ENCODE measurements around the gene PCDHB15. TPM values are rescaled to one million over a fixed set of nuclear protein-coding genes. Genes with fewer than 3 reads are reported as not detected.
"Not testable (repeated sequence)": the region's sequence is repeated elsewhere in the genome, so short reads cannot be mapped to it uniquely, and the experiment has no call there.

PCDHB15 gene
- 0.77 TPM for polyA plus RNA-seq (2013, experiment 1 of 2)
- 0.66 TPM for polyA plus RNA-seq (2013, experiment 2 of 2)

DNA sequence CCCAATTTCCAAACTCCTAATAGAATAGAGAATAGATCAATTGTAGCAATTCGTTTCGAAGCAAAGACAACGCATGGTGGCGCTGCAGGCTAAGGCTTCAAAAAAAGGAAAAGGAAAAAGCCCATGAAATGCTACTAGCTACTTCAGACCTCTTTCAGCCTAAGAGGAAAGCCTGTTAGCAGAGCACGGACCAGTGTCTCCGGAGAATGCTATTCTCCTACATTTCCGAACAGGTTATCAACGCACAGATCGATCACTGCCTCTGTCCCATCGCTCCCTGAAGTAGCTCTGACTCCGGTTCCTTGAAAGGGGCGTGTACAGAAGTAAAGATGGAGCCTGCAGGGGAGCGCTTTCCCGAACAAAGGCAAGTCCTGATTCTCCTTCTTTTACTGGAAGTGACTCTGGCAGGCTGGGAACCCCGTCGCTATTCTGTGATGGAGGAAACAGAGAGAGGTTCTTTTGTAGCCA, at the start of gene PCDHB15:
PCDHB15 (plus strand) TSS at position 146 of the 468 bp plus-strand sequence; CDS start at position 330, 184 bp downstream.
- H3K27ac ChIP-seq (ENCODE audit: low read depth, low read length, severe bottlenecking) = no peak within 1 kb of the TSS
- H3K4me3 ChIP-seq (ENCODE audit: extremely low read depth, insufficient read depth, low read length, poor library complexity, severe bottlenecking) = no peak within 1 kb of the TSS
- H3K9me3 ChIP-seq (ENCODE audit: control insufficient read depth, low read length) = peaks cover 41% of the 10 kb centered on the region
- H3K4me1 ChIP-seq (ENCODE audit: control insufficient read depth, insufficient read depth, low read length, poor library complexity, severe bottlenecking) = no peaks in the 10 kb centered on the region
- WGBS, 2 experiments (ENCODE audit: insufficient coverage in 2 of 2) = 78 to 86% methylated on average over 14 of the region's 16 CpGs
- H3K36me3 ChIP-seq (ENCODE audit: control insufficient read depth, insufficient read depth, low read length) = no peaks in the 10 kb centered on the region

DNA sequence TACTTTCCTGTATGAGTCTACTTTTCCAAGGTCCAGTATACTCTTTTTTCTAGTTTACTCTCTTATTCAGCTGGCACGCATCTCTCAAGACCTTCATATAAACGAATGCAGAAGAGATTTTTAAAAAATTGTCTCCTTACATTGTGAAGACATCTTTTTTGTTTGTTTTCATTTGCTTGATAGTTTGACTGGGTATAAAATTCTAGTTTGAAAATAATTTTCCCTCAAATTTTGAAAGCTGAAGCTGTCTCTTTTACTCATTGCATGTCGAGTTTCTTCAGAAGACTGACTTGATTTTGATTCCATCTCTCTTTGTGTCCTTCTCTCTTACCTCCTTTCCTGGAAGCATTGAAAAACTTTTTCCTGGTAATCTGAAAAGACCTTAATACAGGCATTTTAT, 48.8 kb upstream of the PCDHB15 start:
- H3K4me3 ChIP-seq (ENCODE audit: extremely low read depth, insufficient read depth, low read length, poor library complexity, severe bottlenecking) = no peak overlapping the region
- H3K27ac ChIP-seq (ENCODE audit: low read depth, low read length, severe bottlenecking) = no peak overlapping the region
- H3K4me1 ChIP-seq (ENCODE audit: control insufficient read depth, insufficient read depth, low read length, poor library complexity, severe bottlenecking) = no peaks in the 10 kb centered on the region
- peaks cover 8% of the 10 kb centered on the region for H3K9me3 ChIP-seq (ENCODE audit: control insufficient read depth, low read length)
- 78 to 80% methylated on average over 1 of the region's 3 CpGs for WGBS, 2 experiments (ENCODE audit: insufficient coverage in 2 of 2)
- no peaks in the 10 kb centered on the region for H3K36me3 ChIP-seq (ENCODE audit: control insufficient read depth, insufficient read depth, low read length)

DNA sequence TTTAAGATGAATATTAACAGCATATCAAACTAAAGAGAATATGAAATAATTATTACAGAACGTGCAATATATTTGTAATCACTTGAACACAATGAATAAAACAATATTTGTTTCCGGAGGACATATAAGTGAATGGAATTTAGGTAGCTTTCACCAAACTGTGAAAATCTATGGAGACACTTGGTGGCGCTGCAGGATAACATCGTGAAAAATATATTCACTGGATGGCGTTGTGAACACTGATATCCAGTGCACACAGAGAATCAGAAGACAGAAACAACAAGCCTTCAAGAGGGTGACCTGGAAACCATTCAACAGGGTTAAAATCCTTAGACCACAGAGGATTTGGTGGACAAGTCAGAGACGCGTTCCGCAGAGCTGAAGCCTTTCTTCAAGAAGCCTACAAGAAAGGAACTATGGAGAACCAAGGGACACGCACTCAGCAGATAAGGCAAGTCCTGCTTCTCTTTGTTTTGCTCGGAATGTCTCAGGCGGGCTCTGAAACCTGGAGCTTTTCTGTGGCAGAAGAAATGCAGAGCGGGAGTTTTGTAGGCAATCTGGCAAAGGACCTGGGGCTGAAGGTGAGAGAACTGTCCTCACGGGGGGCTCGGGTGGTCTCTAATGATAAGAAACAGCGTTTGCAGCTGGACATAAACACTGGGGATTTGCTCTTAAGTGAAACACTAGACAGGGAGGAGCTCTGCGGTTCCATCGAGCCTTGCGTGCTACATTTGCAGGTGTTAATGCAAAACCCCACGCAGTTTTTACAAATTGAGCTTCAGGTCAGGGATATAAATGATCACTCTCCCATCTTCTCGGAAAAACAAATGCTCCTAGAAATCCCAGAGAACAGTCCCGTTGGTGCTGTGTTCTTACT, 45.6 kb upstream of the PCDHB15 start, which contains the start of gene PCDHB11:
PCDHB11 (plus strand) TSS at position 269 of the 877 bp plus-strand sequence; CDS start at position 417, 148 bp downstream.
- Histone ChIP-seq H3K27ac (ENCODE audit: low read depth, low read length, severe bottlenecking) (no peak within 1 kb of the TSS), H3K9me3 (ENCODE audit: control insufficient read depth, low read length) (peaks cover 8% of the 10 kb centered on the region), H3K36me3 (ENCODE audit: control insufficient read depth, insufficient read depth, low read length) (no peaks in the 10 kb centered on the region), H3K4me3 (ENCODE audit: extremely low read depth, insufficient read depth, low read length, poor library complexity, severe bottlenecking) (no peak within 1 kb of the TSS), H3K4me1 (ENCODE audit: control insufficient read depth, insufficient read depth, low read length, poor library complexity, severe bottlenecking) (no peaks in the 10 kb centered on the region)
- 77 to 86% methylated on average over 16 to 17 of the region's 21 CpGs for WGBS, 2 experiments (ENCODE audit: insufficient coverage in 2 of 2)

DNA sequence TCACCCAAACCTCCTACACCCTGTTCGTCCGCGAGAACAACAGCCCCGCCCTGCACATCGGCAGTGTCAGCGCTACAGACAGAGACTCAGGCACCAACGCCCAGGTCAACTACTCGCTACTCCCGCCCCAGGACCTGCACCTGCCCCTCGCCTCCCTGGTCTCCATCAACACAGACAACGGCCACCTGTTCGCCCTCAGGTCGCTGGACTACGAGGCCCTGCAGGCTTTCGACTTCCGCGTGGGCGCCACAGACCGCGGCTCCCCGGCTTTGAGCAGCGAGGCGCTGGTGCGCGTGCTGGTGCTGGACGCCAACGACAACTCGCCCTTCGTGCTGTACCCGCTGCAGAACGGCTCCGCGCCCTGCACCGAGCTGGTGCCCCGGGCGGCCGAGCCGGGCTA, 44.1 kb upstream of the PCDHB15 start:
- not testable (repeated sequence) for H3K4me1 ChIP-seq (ENCODE audit: control insufficient read depth, insufficient read depth, low read length, poor library complexity, severe bottlenecking); H3K27ac ChIP-seq (ENCODE audit: low read depth, low read length, severe bottlenecking); H3K36me3 ChIP-seq (ENCODE audit: control insufficient read depth, insufficient read depth, low read length); H3K9me3 ChIP-seq (ENCODE audit: control insufficient read depth, low read length); H3K4me3 ChIP-seq (ENCODE audit: extremely low read depth, insufficient read depth, low read length, poor library complexity, severe bottlenecking)
- 97 to 98% methylated on average over 6 to 11 of the region's 38 CpGs for WGBS, 2 experiments (ENCODE audit: insufficient coverage in 2 of 2)

DNA sequence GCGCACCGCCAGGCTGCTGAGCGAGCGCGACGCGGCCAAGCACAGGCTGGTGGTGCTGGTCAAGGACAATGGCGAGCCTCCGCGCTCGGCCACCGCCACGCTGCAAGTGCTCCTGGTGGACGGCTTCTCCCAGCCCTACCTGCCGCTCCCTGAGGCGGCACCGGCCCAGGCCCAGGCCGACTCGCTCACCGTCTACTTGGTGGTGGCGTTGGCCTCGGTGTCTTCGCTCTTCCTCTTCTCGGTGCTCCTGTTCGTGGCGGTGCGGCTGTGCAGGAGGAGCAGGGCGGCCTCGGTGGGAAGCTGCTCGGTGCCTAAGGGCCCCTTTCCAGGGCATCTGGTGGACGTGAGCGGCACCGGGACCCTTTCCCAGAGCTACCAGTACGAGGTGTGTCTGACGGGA, 43.5 kb upstream of the PCDHB15 start:
- not testable (repeated sequence) for H3K27ac ChIP-seq (ENCODE audit: low read depth, low read length, severe bottlenecking); H3K9me3 ChIP-seq (ENCODE audit: control insufficient read depth, low read length); H3K36me3 ChIP-seq (ENCODE audit: control insufficient read depth, insufficient read depth, low read length); H3K4me3 ChIP-seq (ENCODE audit: extremely low read depth, insufficient read depth, low read length, poor library complexity, severe bottlenecking); H3K4me1 ChIP-seq (ENCODE audit: control insufficient read depth, insufficient read depth, low read length, poor library complexity, severe bottlenecking)
- 95 to 97% methylated on average over 27 to 28 of the region's 35 CpGs for WGBS, 2 experiments (ENCODE audit: insufficient coverage in 2 of 2)

DNA sequence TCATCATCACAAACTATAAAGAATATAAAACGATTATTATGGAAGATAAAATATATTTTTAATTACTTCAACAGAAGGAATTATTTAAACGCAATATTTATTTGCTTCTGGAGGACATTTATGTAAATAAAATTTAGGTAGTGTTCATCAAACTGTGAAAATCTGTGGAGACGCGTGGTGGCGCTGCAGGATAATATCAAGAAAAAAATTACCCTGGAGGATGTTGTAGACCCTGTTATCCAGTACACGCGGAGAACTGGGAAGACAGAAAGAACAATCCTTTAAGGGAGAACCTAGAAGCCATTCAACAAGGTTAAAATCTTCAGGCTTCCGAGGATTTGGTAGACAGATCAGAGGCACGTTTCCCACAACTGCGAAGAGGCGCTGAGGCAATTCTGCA, 36.7 kb upstream of the PCDHB15 start, which contains the start of gene PCDHB12:
PCDHB12 (plus strand) TSS at position 242 of the 400 bp plus-strand sequence. CDS start 189 bp downstream, outside the sequence.
- Histone ChIP-seq H3K27ac (ENCODE audit: low read depth, low read length, severe bottlenecking) (no peak within 1 kb of the TSS), H3K4me1 (ENCODE audit: control insufficient read depth, insufficient read depth, low read length, poor library complexity, severe bottlenecking) (no peaks in the 10 kb centered on the region), H3K36me3 (ENCODE audit: control insufficient read depth, insufficient read depth, low read length) (no peaks in the 10 kb centered on the region), H3K4me3 (ENCODE audit: extremely low read depth, insufficient read depth, low read length, poor library complexity, severe bottlenecking) (no peak within 1 kb of the TSS), H3K9me3 (ENCODE audit: control insufficient read depth, low read length) (no peaks in the 10 kb centered on the region)
- WGBS, 2 experiments (ENCODE audit: insufficient coverage in 2 of 2) = 77 to 84% methylated on average over 9 of the region's 11 CpGs

DNA sequence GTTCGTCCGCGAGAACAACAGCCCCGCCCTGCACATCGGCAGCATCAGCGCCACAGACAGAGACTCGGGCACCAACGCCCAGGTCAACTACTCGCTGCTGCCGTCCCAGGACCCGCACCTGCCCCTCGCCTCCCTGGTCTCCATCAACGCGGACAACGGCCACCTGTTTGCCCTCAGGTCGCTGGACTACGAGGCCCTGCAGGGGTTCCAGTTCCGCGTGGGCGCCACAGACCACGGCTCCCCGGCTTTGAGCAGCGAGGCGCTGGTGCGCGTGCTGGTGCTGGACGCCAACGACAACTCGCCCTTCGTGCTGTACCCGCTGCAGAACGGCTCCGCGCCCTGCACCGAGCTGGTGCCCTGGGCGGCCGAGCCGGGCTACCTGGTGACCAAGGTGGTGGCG, 34.9 kb upstream of the PCDHB15 start:
- not testable (repeated sequence) for H3K4me3 ChIP-seq (ENCODE audit: extremely low read depth, insufficient read depth, low read length, poor library complexity, severe bottlenecking); H3K4me1 ChIP-seq (ENCODE audit: control insufficient read depth, insufficient read depth, low read length, poor library complexity, severe bottlenecking); H3K27ac ChIP-seq (ENCODE audit: low read depth, low read length, severe bottlenecking); H3K9me3 ChIP-seq (ENCODE audit: control insufficient read depth, low read length); H3K36me3 ChIP-seq (ENCODE audit: control insufficient read depth, insufficient read depth, low read length)
- WGBS, 2 experiments (ENCODE audit: insufficient coverage in 2 of 2) = 91 to 98% methylated on average over 19 to 22 of the region's 39 CpGs

DNA sequence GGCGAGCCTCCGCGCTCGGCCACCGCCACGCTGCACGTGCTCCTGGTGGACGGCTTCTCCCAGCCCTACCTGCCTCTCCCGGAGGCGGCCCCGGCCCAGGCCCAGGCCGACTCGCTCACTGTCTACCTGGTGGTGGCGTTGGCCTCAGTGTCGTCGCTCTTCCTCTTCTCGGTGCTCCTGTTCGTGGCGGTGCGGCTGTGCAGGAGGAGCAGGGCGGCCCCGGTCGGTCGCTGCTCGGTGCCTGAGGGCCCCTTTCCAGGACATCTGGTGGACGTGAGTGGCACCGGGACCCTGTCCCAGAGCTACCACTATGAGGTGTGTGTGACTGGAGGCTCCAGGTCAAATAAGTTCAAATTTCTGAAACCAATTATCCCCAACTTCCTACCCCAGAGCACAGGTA, 34.3 kb upstream of the PCDHB15 start:
- not testable (repeated sequence) for H3K9me3 ChIP-seq (ENCODE audit: control insufficient read depth, low read length); H3K27ac ChIP-seq (ENCODE audit: low read depth, low read length, severe bottlenecking); H3K4me1 ChIP-seq (ENCODE audit: control insufficient read depth, insufficient read depth, low read length, poor library complexity, severe bottlenecking); H3K4me3 ChIP-seq (ENCODE audit: extremely low read depth, insufficient read depth, low read length, poor library complexity, severe bottlenecking); H3K36me3 ChIP-seq (ENCODE audit: control insufficient read depth, insufficient read depth, low read length)
- 93 to 97% methylated on average over 12 to 13 of the region's 27 CpGs for WGBS, 2 experiments (ENCODE audit: insufficient coverage in 2 of 2)

DNA sequence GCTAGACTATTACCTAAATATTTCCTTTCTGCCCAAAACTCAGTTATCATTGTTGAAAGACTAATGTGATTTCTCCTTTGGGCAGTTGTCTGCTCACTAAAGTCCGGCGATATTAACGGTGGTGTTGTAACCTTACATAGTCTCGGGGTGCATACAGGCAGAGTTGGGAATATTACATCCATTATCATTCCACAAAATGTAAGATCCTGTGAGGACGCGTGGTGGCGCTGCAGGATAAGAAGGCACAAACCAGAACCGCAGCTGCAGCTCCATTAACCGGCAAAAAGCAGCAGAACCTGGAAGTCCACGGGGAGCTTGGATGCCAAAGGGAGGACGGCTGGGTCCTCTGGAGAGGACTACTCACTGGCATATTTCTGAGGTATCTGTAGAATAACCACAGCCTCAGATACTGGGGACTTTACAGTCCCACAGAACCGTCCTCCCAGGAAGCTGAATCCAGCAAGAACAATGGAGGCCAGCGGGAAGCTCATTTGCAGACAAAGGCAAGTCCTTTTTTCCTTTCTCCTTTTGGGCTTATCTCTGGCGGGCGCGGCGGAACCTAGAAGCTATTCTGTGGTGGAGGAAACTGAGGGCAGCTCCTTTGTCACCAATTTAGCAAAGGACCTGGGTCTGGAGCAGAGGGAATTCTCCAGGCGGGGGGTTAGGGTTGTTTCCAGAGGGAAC, 31.4 kb upstream of the PCDHB15 start, which contains the start of gene PCDHB13:
PCDHB13 (plus strand) TSS at position 264 of the 684 bp plus-strand sequence; CDS start at position 469, 205 bp downstream.
- 63% methylated on average over 2 of the region's 18 CpGs; no CpG with 5 or more reads in 1 of the 2 experiments for WGBS, 2 experiments (ENCODE audit: insufficient coverage in 2 of 2)
- not testable (repeated sequence) for H3K4me1 ChIP-seq (ENCODE audit: control insufficient read depth, insufficient read depth, low read length, poor library complexity, severe bottlenecking); H3K36me3 ChIP-seq (ENCODE audit: control insufficient read depth, insufficient read depth, low read length); H3K9me3 ChIP-seq (ENCODE audit: control insufficient read depth, low read length); H3K4me3 ChIP-seq (ENCODE audit: extremely low read depth, insufficient read depth, low read length, poor library complexity, severe bottlenecking); H3K27ac ChIP-seq (ENCODE audit: low read depth, low read length, severe bottlenecking)

DNA sequence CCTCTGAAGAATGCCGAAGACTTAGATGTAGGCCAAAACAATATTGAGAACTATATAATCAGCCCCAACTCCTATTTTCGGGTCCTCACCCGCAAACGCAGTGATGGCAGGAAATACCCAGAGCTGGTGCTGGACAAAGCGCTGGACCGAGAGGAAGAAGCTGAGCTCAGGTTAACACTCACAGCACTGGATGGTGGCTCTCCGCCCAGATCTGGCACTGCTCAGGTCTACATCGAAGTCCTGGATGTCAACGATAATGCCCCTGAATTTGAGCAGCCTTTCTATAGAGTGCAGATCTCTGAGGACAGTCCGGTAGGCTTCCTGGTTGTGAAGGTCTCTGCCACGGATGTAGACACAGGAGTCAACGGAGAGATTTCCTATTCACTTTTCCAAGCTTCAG, 30.6 kb upstream of the PCDHB15 start:
- H3K9me3 ChIP-seq (ENCODE audit: control insufficient read depth, low read length); H3K27ac ChIP-seq (ENCODE audit: low read depth, low read length, severe bottlenecking); H3K4me1 ChIP-seq (ENCODE audit: control insufficient read depth, insufficient read depth, low read length, poor library complexity, severe bottlenecking); H3K36me3 ChIP-seq (ENCODE audit: control insufficient read depth, insufficient read depth, low read length); H3K4me3 ChIP-seq (ENCODE audit: extremely low read depth, insufficient read depth, low read length, poor library complexity, severe bottlenecking): not testable (repeated sequence)
- WGBS, 2 experiments (ENCODE audit: insufficient coverage in 2 of 2) = 89 to 93% methylated on average over 6 of the region's 12 CpGs

Measured in mesodermal cell (in vitro differentiated cells).